IPS DF 6.9 (cell line): ENCODE data around the gene KLHL29.

Experiments
- DNase-seq: peaks from one replicate; pipeline ENCODE4 v3.0.0-alpha.2; 2013; ENCODE audit warnings: low read depth, low spot score
- H3K27ac ChIP-seq: one replicate; pipeline ENCODE4 v1.5.1; 2013; ENCODE audit warnings: low read length, control low read depth
- H3K27me3 ChIP-seq: 2 replicates; pipeline ENCODE4 v1.6.1; 2013; ENCODE audit warnings: mild to moderate bottlenecking, low read length; ENCODE audit not compliant: control insufficient read depth, insufficient read depth
- H3K36me3 ChIP-seq: 2 replicates; pipeline ENCODE4 v1.6.1; 2013; ENCODE audit warnings: low read length; ENCODE audit not compliant: control insufficient read depth, insufficient read depth
- H3K4me1 ChIP-seq: 2 replicates; pipeline ENCODE4 v1.6.1; 2013; ENCODE audit warnings: low read length; ENCODE audit not compliant: control insufficient read depth, insufficient read depth
- H3K4me3 ChIP-seq: 2 replicates; pipeline ENCODE4 v1.5.1; 2013; ENCODE audit warnings: mild to moderate bottlenecking, low read length
- H3K9me3 ChIP-seq: 2 replicates; pipeline ENCODE4 v1.6.1; 2013; ENCODE audit warnings: low read length, inconsistent platforms; ENCODE audit not compliant: control insufficient read depth, insufficient read depth
- WGBS: extraction: QIAGEN DNeasy Blood & Tissue Kit; methylation state at CpG from one replicate; pipeline ENCODE4 v1.1.7; 2013; ENCODE audit warnings: mixed read lengths, missing lambda C conversion rate; ENCODE audit not compliant: insufficient read length, insufficient coverage; 5-methylcytosine and 5-hydroxymethylcytosine counted together

Gene KLHL29

GRCh38 chr2:23565814-23566213 lies 180.8 kb downstream of the KLHL29 start:
- no peak overlapping the region for H3K27ac ChIP-seq
- H3K36me3 ChIP-seq = no peaks in the 10 kb centered on the region
- no CpG with 5 or more reads among the region's 6 CpGs for WGBS
- H3K27me3 ChIP-seq = no peaks in the 10 kb centered on the region
- DNase-seq = no peak
- peaks cover 9% of the 10 kb centered on the region for H3K4me1 ChIP-seq
- H3K9me3 ChIP-seq = no peaks in the 10 kb centered on the region
- no peak overlapping the region for H3K4me3 ChIP-seq

- Histone ChIP-seq H3K27ac (no peak overlapping the region), H3K4me1 (peaks cover 9% of the 10 kb centered on the region), H3K36me3 (no peaks in the 10 kb centered on the region), H3K9me3 (no peaks in the 10 kb centered on the region), H3K4me3 (no peak overlapping the region), H3K27me3 (no peaks in the 10 kb centered on the region)
- DNase-seq = no peak
- WGBS = no CpG with 5 or more reads among the region's 6 CpGs
Measured at GRCh38 chr2:23566241-23567142, 181.5 kb downstream of the KLHL29 start.

GRCh38 chr2:23567161-23567756 lies 182.3 kb downstream of the KLHL29 start:
- Histone ChIP-seq H3K27me3 (no peaks in the 10 kb centered on the region), H3K27ac (no peak overlapping the region), H3K36me3 (no peaks in the 10 kb centered on the region), H3K4me1 (peaks cover 9% of the 10 kb centered on the region), H3K9me3 (no peaks in the 10 kb centered on the region), H3K4me3 (no peak overlapping the region)
- DNase-seq = no peak
- no CpG with 5 or more reads among the region's 15 CpGs for WGBS

- no CpG with 5 or more reads among the region's 2 CpGs for WGBS
- no peaks in the 10 kb centered on the region for H3K9me3 ChIP-seq
Measured at GRCh38 chr2:23568211-23568610, 183.2 kb downstream of the KLHL29 start.

GRCh38 chr2:23568626-23569190 lies 183.7 kb downstream of the KLHL29 start:
- no peaks in the 10 kb centered on the region for H3K36me3 ChIP-seq
- H3K4me3 ChIP-seq = no peak overlapping the region
- no peaks in the 10 kb centered on the region for H3K9me3 ChIP-seq
- H3K27ac ChIP-seq = no peak overlapping the region
- DNase-seq = no peak
- H3K27me3 ChIP-seq = no peaks in the 10 kb centered on the region
- no CpG with 5 or more reads among the region's 3 CpGs for WGBS
- H3K4me1 ChIP-seq = peaks cover 9% of the 10 kb centered on the region

More at GRCh38 chr2:23568211-23568610, 183.2 kb downstream of the KLHL29 start:
- no peak for DNase-seq
- H3K4me3 ChIP-seq = no peak overlapping the region
- peaks cover 9% of the 10 kb centered on the region for H3K4me1 ChIP-seq
- no peak overlapping the region for H3K27ac ChIP-seq
- H3K27me3 ChIP-seq = no peaks in the 10 kb centered on the region
- no peaks in the 10 kb centered on the region for H3K36me3 ChIP-seq

GRCh38 chr2:23569761-23570365 lies 184.9 kb downstream of the KLHL29 start:
- H3K4me3 ChIP-seq = no peak overlapping the region
- H3K27me3 ChIP-seq = no peaks in the 10 kb centered on the region
- DNase-seq = no peak
- peaks cover 10% of the 10 kb centered on the region for H3K4me1 ChIP-seq
- WGBS = no CpG with 5 or more reads among the region's 12 CpGs
- H3K9me3 ChIP-seq = no peaks in the 10 kb centered on the region
- H3K27ac ChIP-seq = no peak overlapping the region
- no peaks in the 10 kb centered on the region for H3K36me3 ChIP-seq

GRCh38 chr2:23571085-23571484 lies 186.1 kb downstream of the KLHL29 start:
- no CpG with 5 or more reads among the region's 6 CpGs for WGBS
- no peak overlapping the region for H3K4me3 ChIP-seq
- peaks cover 11% of the 10 kb centered on the region for H3K4me1 ChIP-seq
- H3K36me3 ChIP-seq = no peaks in the 10 kb centered on the region
- H3K9me3 ChIP-seq = no peaks in the 10 kb centered on the region
- DNase-seq = no peak
- no peak overlapping the region for H3K27ac ChIP-seq
- H3K27me3 ChIP-seq = no peaks in the 10 kb centered on the region

GRCh38 chr2:23571527-23572282 lies 186.7 kb downstream of the KLHL29 start:
- Histone ChIP-seq H3K4me3 (no peak overlapping the region), H3K27me3 (no peaks in the 10 kb centered on the region), H3K36me3 (no peaks in the 10 kb centered on the region), H3K9me3 (no peaks in the 10 kb centered on the region), H3K27ac (no peak overlapping the region), H3K4me1 (peaks cover 7% of the 10 kb centered on the region)
- WGBS = no CpG with 5 or more reads among the region's 12 CpGs
- no peak for DNase-seq

- no CpG with 5 or more reads among the region's 13 CpGs for WGBS
- Histone ChIP-seq H3K36me3 (no peaks in the 10 kb centered on the region), H3K27ac (no peak overlapping the region), H3K4me3 (no peak overlapping the region), H3K4me1 (peaks cover 6% of the 10 kb centered on the region), H3K9me3 (no peaks in the 10 kb centered on the region), H3K27me3 (no peaks in the 10 kb centered on the region)
- DNase-seq = no peak
Measured at GRCh38 chr2:23574919-23575654, 190.1 kb downstream of the KLHL29 start.
